ENCODE results near the gene CX3CL1. TPM values are rescaled to one million over a fixed set of nuclear protein-coding genes. Genes with fewer than 3 reads are reported as not detected.

Gene CX3CL1
- polyA plus RNA-seq, 3 donors: 24.2 to 41.9 (median 30.4) TPM

- no peak for DNase-seq (ENCODE audit: extremely low read depth in 1 of 11, low read depth in 9 of 11, low spot score in 4 of 11)
These were observed 4.1 kb downstream of the CX3CL1 start for GRCh38 chr16:57376313-57376818.

- DNase-seq (ENCODE audit: extremely low read depth in 1 of 11, low read depth in 9 of 11, low spot score in 4 of 11): no peak
These were observed 5.0 kb downstream of the CX3CL1 start for GRCh38 chr16:57377080-57377841.

GRCh38 chr16:57379579-57379978 is 7.3 kb downstream of the CX3CL1 start:
- DNase-seq (ENCODE audit: extremely low read depth in 1 of 11, low read depth in 9 of 11, low spot score in 4 of 11): no peak

GRCh38 chr16:57380671-57381462 is 8.6 kb downstream of the CX3CL1 start:
- DNase-seq (ENCODE audit: extremely low read depth in 1 of 11, low read depth in 9 of 11, low spot score in 4 of 11): no peak

- no peak for DNase-seq (ENCODE audit: extremely low read depth in 1 of 11, low read depth in 9 of 11, low spot score in 4 of 11)
These were observed 9.7 kb downstream of the CX3CL1 start for GRCh38 chr16:57381791-57382534.

- no peak for DNase-seq (ENCODE audit: extremely low read depth in 1 of 11, low read depth in 9 of 11, low spot score in 4 of 11)
These were observed 10.4 kb downstream of the CX3CL1 start for GRCh38 chr16:57382535-57383275.

GRCh38 chr16:57383276-57384247 is 11.3 kb downstream of the CX3CL1 start:
- DNase-seq (ENCODE audit: extremely low read depth in 1 of 11, low read depth in 9 of 11, low spot score in 4 of 11): no peak

- no peak for DNase-seq (ENCODE audit: extremely low read depth in 1 of 11, low read depth in 9 of 11, low spot score in 4 of 11)
These were observed 12.2 kb downstream of the CX3CL1 start for GRCh38 chr16:57384248-57385070.

DNA sequence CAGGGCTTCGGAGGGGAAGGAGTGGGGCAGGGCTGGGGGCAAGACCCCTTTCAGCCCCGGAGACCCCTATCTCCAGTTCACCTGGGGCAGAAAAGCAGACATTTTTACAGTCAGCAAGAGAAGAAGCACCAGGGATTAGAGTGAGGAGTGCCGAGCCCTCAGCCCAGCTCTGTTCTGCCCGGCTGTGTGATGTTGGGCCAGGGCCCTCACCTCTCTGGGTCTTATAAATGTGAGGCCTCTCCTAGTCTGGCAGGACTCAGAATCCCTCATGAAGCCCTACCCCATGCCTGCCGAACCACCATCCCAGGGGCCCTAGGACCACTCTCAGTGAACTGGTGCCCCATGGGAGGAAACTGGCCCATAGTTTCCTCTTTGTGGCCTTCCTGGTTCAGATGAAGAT is 12.8 kb downstream of the CX3CL1 start:
- DNase-seq (ENCODE audit: extremely low read depth in 1 of 11, low read depth in 9 of 11, low spot score in 4 of 11): no peak

GRCh38 chr16:57386381-57386951 is 14.2 kb downstream of the CX3CL1 start:
- DNase-seq (ENCODE audit: extremely low read depth in 1 of 11, low read depth in 9 of 11, low spot score in 4 of 11): peak in 2 of 11 donors; percentile 48 to 61

DNA sequence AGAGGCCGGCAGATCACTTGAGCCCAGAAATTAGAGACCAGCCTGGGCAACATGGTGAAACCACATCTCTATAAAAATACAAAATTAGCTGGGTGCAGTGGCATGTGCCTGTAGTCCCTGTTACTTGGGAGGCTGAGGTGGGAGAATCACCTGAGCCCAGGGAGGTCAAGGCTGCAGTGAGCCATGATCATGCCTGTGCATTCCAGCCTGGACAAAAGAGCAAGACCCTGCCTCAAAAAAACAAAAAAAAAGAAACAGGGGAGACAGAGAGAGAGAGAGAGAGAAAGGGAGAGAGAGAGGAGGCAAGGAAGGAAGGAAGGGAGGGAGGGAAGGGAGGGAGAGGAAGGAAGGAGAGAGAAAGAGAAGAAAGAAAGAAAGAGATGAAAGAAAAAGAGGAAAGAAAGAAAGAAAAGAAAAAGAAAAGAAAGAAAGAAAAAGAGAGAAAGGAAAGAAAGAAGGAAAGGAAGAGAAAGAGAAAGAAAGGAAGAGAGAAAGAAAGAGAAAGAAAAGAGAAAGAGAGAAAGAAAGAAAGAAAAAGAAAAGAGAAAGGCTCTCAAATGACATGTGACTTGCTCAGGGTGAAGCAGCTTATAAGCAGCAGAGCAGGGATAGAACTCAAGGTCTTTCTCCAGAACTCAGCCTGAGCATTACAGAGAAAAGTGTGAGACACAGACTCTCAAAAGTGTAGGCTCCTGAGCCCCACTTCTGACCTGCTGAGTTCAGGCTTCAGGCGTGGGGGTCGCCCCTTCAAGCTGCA is 15.5 kb downstream of the CX3CL1 start:
- DNase-seq (ENCODE audit: extremely low read depth in 1 of 11, low read depth in 9 of 11, low spot score in 4 of 11): no peak

GRCh38 chr16:57388359-57389086 is 16.2 kb downstream of the CX3CL1 start:
- no peak for DNase-seq (ENCODE audit: extremely low read depth in 1 of 11, low read depth in 9 of 11, low spot score in 4 of 11)

GRCh38 chr16:57389087-57389468 is 16.8 kb downstream of the CX3CL1 start:
- no peak for DNase-seq (ENCODE audit: extremely low read depth in 1 of 11, low read depth in 9 of 11, low spot score in 4 of 11)

GRCh38 chr16:57390636-57391295 is 18.5 kb downstream of the CX3CL1 start:
- DNase-seq (ENCODE audit: extremely low read depth in 1 of 11, low read depth in 9 of 11, low spot score in 4 of 11): peak in 5 of 11 donors; percentile 44 to 69 (median 55)

- no peak for DNase-seq (ENCODE audit: extremely low read depth in 1 of 11, low read depth in 9 of 11, low spot score in 4 of 11)
These were observed 19.0 kb downstream of the CX3CL1 start for GRCh38 chr16:57391300-57391699.

All from renal cortex interstitium (tissue), 11 donors.